CD4-positive, alpha-beta T cell treated with Interleukin-12 subunit alpha and Interleukin-12 subunit beta, for 1 hour (primary cell): ENCODE data around the gene EXTL2.
A peak's percentile ranks its signal among the peaks of the same experiment; 100 is the strongest.
"Not testable (repeated sequence)": the region's sequence is repeated elsewhere in the genome, so short reads cannot be mapped to it uniquely, and the experiment has no call there.

Experiments
- DNase-seq: peaks from one replicate; pipeline ENCODE4 v3.0.0-alpha.2; 2020

Gene EXTL2, protein sequence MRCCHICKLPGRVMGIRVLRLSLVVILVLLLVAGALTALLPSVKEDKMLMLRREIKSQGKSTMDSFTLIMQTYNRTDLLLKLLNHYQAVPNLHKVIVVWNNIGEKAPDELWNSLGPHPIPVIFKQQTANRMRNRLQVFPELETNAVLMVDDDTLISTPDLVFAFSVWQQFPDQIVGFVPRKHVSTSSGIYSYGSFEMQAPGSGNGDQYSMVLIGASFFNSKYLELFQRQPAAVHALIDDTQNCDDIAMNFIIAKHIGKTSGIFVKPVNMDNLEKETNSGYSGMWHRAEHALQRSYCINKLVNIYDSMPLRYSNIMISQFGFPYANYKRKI

DNA sequence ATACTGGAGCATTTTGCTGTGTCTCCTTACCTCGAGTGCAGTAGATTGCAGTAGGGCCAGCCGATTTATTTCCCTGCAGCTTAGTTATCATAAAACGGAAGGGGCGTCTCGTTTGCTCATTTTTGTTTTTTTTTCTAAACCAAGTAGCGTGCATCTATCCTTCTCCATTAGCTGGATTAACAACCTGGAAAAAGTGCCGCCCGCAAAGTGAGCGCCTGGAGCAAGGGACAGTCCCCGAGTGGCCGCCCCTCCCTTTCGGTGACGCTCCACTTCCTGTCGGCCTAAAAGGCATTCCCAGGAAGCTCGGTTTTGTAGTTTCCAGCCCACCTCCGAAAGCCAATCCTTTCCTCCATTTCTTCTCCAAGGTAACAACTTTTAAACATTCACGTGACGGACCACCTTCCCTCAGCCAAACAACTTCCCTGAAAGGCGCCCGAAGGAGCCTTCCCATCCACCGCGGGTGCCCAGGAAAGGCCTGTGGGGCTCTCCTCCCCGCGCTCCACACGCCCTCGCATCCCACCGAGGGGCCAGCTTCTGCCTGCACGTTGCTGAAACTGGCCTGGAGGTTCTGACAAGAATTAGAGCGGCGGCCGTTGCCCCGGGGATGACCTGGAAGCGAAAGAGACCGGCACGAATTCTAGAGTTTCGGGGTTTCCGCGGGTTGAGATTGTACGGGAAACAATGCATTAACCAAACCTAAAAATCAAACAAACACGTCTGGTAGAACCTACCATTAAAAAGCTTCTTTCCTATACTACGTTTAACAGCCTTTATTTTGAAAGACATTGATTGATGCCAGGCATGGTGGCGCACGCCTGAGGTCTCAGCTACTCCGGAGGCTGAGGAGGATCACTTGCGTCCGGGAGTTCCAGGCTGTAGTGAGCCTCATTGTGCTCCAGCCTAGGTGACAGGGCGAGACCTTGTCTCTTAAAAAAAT is at the start of gene EXTL2:
Gene EXTL2 (minus strand): TSS at position 240 of the 937 bp plus-strand sequence. CDS start 6,085 bp downstream, outside the sequence.
- peak; percentile 64 for DNase-seq

DNA sequence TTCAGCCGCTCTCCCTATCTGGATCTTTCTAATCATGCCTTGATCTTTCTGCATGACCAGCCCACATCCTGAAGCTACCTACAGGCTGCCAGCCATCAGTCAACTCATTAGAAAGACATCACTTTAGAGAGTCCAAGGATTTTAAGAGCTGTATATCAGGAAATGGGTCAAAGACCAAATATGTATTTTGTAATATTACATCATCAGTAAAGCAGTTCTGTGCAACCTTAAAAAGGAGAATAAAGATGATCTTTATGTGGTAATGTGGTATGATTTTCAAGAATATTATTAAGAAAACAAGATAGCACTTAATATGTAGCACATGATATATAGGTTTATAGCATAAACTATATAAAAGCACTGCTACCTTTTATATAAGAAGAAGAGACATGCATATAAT is 48.9 kb upstream of the EXTL2 start:
- no peak for DNase-seq

DNA sequence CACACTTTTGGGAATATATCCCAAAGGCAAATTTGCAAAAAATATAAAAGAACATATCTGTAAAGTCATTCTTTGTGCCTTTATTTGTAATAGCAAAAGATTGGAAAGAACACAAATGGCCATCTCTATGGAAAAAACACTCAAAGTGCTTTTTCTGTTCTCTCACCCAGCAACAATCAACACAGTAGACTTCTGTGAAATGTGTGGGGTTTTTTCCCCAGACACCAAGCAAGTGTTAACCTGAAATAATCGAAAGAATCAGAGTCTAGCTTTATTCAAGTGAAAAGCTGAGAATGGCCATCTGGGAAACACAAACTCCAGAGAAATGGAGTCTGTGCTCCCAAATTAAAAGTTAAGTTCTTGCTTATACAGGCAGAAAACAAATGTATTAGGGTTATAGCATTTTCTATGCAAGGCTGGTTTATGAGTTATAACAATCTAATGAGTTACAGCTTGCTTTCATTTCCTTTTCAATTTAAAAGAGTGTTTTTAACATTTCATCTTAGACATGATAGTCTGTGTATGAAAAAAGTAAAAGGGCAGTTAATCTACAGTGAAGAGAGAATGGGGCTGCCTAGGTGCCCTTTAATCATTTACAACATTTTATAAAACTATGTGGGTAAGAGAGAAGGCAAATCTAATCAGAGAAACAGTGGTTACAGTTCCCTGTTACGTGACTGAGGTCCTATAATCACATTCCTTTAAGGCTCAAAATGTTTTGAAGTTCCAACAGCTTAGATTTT is 47.8 kb upstream of the EXTL2 start:
- no peak for DNase-seq

DNA sequence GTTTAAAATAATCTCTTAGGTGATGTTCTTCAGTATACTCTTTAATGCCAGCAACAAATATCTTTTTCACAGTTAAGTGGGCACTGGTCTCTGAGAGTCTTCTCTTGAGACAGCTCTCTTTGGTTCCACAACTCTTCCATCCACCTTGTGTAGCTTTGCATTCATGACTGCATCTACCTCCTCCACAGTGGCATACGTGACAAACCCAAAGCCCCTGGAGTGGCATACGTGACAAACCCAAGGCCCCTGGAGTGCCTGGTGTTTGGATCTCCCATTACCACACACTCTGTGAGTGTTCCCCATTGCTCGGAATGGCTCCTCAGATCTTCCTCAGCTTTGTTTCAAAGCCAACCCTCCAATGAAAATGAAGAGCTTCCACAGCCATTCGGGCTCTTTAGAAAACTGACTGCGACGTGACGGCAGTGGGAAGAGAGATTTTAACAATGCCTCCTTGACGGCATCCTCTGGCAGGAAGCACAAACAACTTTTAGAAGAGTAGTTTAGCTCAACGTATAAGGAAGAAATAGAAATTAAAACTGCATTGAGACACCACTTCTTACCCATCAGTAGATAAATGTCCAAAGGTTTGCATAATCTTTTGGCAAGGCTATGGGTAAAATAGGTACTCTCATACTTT is 47.1 kb upstream of the EXTL2 start:
- DNase-seq, result no peak

DNA sequence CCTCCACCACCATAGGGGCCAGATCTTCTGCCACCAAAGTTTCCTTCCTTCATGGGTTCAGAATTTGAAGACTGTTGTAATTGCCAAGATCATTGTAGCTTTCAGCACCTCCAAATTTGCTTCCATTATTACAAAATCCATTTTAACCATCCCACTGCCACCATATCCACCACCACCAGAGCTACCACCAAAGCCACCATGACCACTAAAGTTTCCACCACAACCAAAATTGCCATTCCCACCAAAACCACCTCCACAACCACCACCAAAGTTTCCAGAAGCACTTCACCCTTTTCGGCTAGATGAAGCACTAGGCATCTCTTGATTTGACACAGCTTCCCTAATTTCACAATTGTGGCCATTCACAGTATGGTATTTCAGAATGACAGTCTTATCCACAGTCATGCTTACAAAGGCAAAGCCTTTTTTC is 46.5 kb upstream of the EXTL2 start:
- DNase-seq, result no peak

DNA sequence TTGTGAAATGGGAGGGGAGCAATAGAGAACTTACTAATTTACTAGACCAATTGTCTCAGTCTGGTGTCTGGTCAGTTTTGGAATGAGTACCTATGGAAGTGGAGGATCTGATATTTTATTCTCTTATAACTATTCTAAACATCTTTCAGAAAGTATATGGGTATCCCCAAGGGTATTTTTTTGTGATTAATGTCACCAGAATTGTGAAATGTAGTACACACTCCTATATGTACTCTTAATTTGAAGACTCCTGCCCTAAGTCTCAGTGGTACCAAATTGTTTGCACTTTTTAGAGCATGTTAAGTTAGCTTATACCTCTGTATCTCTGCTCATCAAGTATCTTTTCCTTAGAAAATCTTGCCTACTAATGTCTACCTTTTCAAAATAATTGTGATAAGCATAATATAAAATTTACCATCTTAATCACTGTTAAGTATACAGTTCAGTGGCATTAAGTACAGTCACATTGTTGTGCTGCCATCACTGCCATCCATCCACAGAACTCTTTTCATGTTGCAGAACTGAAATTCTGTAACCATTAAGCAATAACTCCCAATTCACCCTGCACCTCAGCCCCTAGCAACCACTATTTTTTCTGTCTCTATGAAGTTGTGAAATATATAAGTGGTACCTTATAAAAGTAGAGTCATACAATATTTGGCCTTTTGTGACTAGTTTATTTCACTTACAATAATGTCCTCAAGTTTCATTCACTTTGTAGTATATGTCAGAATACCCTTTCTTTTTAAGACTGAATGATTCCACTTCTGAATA is 41.7 kb upstream of the EXTL2 start:
- DNase-seq, result no peak

DNA sequence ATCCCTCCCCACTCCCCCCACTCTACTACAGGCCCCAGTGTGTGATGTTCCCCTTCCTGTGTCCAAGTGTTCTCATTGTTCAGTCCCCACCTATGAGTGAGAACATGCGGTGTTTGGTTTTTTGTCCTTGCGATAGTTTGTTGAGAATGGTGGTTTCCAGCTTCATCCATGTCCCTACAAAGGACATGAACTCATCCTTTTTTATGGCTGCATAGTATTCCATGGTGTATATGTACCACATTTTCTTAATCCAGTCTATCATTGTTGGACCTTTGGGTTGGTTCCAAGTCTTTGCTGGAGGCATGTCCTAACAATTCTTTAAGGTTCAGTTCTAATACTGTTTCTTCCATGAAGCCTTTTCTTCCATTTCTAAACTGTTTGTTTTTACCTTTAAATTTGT is 38.9 kb upstream of the EXTL2 start:
- not testable (repeated sequence) for DNase-seq

DNA sequence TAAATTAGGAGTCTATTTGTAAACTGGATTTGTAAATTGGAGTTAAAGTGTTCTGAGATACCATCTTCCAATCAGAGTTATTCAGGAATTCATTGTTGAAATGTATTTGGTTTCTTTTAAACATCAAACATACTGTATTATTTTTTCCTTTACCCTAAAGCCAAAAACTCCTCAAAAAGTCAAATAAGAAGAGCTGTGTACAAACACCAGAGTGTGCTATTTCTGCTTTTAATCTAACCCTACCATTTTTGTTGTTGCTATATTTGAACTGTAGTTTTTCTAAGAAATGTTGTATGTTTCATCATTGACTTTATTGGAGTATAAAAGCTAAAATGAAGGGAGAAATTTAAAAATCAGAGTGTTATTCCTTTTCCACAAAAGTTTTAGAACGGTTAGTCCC is 37.1 kb upstream of the EXTL2 start:
- no peak for DNase-seq

DNA sequence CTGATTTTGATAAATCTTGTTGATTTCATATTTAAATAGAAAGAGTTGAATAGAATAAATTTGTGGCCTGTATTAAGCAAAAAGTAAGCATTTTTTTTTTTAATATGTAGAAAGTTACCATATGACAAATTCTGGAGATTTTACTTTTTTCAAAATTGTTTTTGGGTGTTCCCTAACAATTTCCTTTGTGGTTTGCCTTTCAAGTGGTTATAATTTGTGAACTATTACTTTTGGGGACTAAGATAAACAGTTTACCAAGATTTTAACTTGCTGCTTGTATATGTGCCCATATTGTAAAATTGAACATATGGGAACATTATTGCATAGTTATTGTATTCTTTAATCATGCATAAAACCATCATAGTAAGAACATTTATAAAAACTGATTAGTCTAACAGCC is 35.9 kb upstream of the EXTL2 start:
- peak; percentile 45 for DNase-seq

DNA sequence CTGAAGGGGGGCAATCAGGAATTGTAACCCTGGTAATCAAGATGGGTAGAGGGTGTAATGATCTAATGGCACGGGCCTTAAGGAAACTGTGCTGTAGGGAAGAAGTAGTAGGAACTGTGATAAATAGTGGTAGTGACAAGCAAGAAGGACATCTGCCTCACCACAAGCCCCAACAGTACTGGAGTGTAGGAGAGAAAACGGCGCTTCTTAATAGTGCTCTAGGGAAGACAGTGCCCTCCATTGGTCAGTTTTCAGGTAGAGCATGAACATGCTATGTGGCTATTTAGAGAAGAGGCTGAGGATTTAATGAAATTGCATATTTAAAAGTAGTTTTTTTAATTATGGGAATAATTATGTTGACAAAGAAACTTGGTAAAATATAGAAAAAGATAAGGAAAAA is 33.5 kb upstream of the EXTL2 start:
- DNase-seq, result peak; percentile 41

- DNase-seq, result peak; percentile 74
Measured at GRCh38 chr1:100927276-100927675, 32.6 kb upstream of the EXTL2 start.

GRCh38 chr1:100926240-100926639 is 31.6 kb upstream of the EXTL2 start:
- no peak for DNase-seq

DNA sequence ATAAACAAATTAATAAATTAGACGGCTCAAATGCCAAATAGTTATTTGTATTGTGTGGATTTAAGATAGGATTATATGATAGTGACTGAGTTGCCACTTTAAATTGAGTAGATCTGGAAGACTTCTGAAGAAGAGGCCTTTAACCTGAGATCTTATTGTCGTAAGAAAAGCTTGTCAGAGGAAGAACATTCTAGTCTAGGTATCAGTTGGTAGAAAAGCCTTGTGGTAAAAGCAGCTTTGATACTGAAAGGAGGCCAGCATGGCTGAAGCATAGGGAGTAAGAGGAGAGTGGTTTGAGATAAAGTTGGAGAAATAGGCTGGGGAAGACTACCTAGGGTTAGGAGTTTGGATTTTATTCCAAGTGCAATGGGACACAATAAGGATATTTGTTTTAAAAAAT is 30.3 kb upstream of the EXTL2 start:
- DNase-seq, result peak; percentile 33

DNA sequence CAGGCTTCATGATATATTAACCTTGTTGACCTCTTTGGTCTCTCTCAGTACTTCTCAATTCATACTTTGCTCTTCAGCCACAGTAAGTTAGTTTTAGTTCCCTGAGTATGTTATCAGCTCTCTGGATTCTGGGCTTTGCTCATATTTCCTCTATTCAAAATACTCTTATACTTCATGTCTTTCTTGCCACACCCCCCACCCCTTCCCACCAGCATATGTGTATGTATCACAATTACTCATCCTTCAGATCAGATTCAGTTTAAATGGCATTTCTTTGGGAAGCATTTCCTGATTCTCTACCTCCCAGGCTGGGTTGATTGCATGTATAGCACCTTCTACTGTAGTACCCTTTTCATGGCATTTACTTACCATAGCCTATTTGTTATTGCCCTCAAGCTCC is 29.6 kb upstream of the EXTL2 start:
- no peak for DNase-seq

GRCh38 chr1:100921110-100921706 is 26.6 kb upstream of the EXTL2 start:
- DNase-seq, result peak; percentile 73

GRCh38 chr1:100912019-100912418 is 17.4 kb upstream of the EXTL2 start:
- DNase-seq, result no peak

- DNase-seq, result no peak
Measured at GRCh38 chr1:100909018-100909417, 14.4 kb upstream of the EXTL2 start.

GRCh38 chr1:100907887-100908286 is 13.2 kb upstream of the EXTL2 start:
- DNase-seq, result no peak

DNA sequence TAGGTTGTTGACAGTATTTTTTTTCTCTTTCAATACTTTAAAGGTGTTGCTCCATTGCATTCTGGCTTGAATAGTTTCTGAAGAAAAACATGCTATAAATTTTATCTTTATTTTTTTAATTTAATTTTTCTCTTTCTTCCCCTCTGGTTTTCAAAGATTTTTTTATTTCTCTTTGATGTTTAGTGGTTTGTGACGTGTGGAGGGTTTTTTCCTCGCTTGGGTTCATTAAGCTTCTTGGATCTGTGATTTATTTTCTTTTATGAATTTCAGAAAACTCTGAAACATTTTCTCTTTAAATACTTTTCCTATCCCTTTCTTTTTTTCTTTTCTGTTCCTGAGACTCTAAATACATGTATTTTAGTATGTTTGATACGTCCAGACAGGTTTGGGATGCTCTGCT is 10.5 kb upstream of the EXTL2 start:
- DNase-seq, result no peak

DNA sequence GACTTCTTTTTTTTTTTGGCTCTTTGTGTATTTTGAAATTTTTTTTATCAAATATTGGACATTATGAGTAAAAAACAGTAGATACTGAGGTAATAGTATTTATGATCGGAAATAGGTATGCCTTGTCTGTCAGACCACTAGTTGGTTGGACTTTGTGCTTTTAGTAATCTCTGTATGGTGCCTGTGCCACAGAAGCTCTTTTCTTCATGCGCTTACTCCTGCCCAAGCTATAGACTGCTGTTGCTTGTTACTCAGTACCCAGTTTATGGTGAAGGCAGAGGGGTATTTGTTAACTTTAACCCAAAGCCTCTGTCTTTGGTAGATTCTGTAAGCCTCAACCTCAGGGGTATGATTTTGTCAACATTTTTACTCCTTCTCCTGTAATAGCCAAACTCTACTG is 9.9 kb upstream of the EXTL2 start:
- no peak for DNase-seq

- no peak for DNase-seq
Measured at GRCh38 chr1:100903777-100904176, 9.1 kb upstream of the EXTL2 start.

DNA sequence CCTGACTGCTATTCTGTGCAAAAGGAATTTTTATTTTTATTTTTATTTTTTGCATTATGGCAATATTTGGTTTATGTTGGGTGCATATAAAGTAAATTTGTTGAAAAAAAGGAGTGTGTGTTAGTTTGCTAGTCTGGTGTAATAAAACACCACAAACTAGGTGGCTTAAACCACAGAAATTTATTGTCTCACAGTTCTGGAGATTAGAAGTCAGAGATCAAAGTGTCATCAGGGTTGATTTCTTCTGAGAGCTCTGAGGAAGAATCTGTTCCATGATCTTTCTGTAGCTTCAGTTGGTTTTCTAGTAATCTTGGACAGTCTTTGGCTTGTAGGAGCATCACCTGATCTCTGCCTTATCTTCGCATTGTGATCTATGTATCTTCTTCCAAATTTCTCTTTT is 7.7 kb upstream of the EXTL2 start:
- DNase-seq, result no peak
